DMS53 treated with DMSO at 0.1 percent for 48 hours (cell line): Measurements from ENCODE around the gene RFPL4AL1.
"Not testable (repeated sequence)": the region's sequence is repeated elsewhere in the genome, so short reads cannot be mapped to it uniquely, and the experiment has no call there.

Experiments
- DNase-seq: peaks from one replicate; lab custom pipeline; 2025; ENCODE audit not compliant: unreplicated experiment; lab: John Stamatoyannopoulos, UW

RFPL4AL1 gene

GRCh38 chr19:55768818-55769217 is at the start of gene RFPL4AL1:
Gene RFPL4AL1, plus strand, starts transcription at chr19:55769118. Its CDS starts 2,687 bp downstream, at chr19:55771805.
- DNase-seq: not testable (repeated sequence)

GRCh38 chr19:55720214-55720746 is 48.6 kb upstream of the RFPL4AL1 start:
- no peak for DNase-seq

- DNase-seq: no peak
These were observed 48.1 kb upstream of the RFPL4AL1 start for GRCh38 chr19:55720801-55721200.

- DNase-seq: no peak
These were observed 45.4 kb upstream of the RFPL4AL1 start for GRCh38 chr19:55723491-55723890.

GRCh38 chr19:55730378-55730777 is 38.5 kb upstream of the RFPL4AL1 start:
- not testable (repeated sequence) for DNase-seq

GRCh38 chr19:55738302-55738701 is 30.6 kb upstream of the RFPL4AL1 start, which contains the start of gene NLRP9:
Gene NLRP9, minus strand, starts transcription at chr19:55738402. Its CDS starts 28 bp downstream, at chr19:55738374.
- no peak for DNase-seq

GRCh38 chr19:55750715-55751114 is 18.2 kb upstream of the RFPL4AL1 start:
- no peak for DNase-seq

- no peak for DNase-seq
These were observed 15.5 kb upstream of the RFPL4AL1 start for GRCh38 chr19:55753401-55753800.

- DNase-seq: not testable (repeated sequence)
These were observed 12.1 kb upstream of the RFPL4AL1 start for GRCh38 chr19:55756808-55757207.

GRCh38 chr19:55758797-55759196 is 10.1 kb upstream of the RFPL4AL1 start, which contains the start of gene RFPL4A:
Gene RFPL4A, plus strand, starts transcription at chr19:55759097. Its CDS starts 2,704 bp downstream, at chr19:55761801.
- not testable (repeated sequence) for DNase-seq

GRCh38 chr19:55766466-55766865 is 2.5 kb upstream of the RFPL4AL1 start:
- no peak for DNase-seq

- not testable (repeated sequence) for DNase-seq
These were observed 714 bp downstream of the RFPL4AL1 start for GRCh38 chr19:55769632-55770031.

- no peak for DNase-seq
These were observed 8.6 kb downstream of the RFPL4AL1 start for GRCh38 chr19:55777528-55777927.

GRCh38 chr19:55778331-55778730 is 9.4 kb downstream of the RFPL4AL1 start:
- no peak for DNase-seq

- no peak for DNase-seq
These were observed 12.2 kb downstream of the RFPL4AL1 start for GRCh38 chr19:55781112-55781511.

GRCh38 chr19:55795021-55795420 is 26.1 kb downstream of the RFPL4AL1 start:
- no peak for DNase-seq

- no peak for DNase-seq
These were observed 32.5 kb downstream of the RFPL4AL1 start for GRCh38 chr19:55801416-55801815.

GRCh38 chr19:55802281-55802680 is 33.4 kb downstream of the RFPL4AL1 start:
- no peak for DNase-seq

GRCh38 chr19:55809381-55810058 is 40.6 kb downstream of the RFPL4AL1 start:
- peak; percentile 54 for DNase-seq

GRCh38 chr19:55811340-55811739 is 42.4 kb downstream of the RFPL4AL1 start:
- no peak for DNase-seq

GRCh38 chr19:55812449-55812848 is 43.5 kb downstream of the RFPL4AL1 start:
- no peak for DNase-seq

- DNase-seq: no peak
These were observed 45.0 kb downstream of the RFPL4AL1 start for GRCh38 chr19:55813906-55814305.

- DNase-seq: no peak
These were observed 51.1 kb downstream of the RFPL4AL1 start for GRCh38 chr19:55820037-55820436.
